Left cardiac atrium (tissue), 4 donors: ENCODE data around the gene ZFYVE28. TPM values are rescaled to one million over a fixed set of nuclear protein-coding genes. Genes with fewer than 3 reads are reported as not detected.

ENCODE experiments used
- ATAC-seq, 2 donors: fragments of 200-7000 bp; cut with Tn5 transposase; one replicate each; pipeline ENCODE4 v1.9.1; 2020; ENCODE audit warnings: mild to moderate bottlenecking in 2 of 2, moderate library complexity in 2 of 2
- DNase-seq: peaks from one replicate; pipeline ENCODE4 v3.0.0-alpha.2; 2020
- intact Hi-C, 2 donors: fragments of 100-400 bp; cut with DNase I; formaldehyde crosslinking; loops; one replicate each; pipeline versions ENCODE4 v1.14.1 to v1.15.1; 2022 to 2023
- total RNA-seq, 2 donors: library from RNA; stranded (reverse); fragmentation: NEBNext Ultra II Directional; extraction: Animal tissue kit (Norgen Biotek cat#: 25700); gene quantifications; one replicate each; pipeline ENCODE4 v1.2.1, GENCODE V29; 2021
- donor health status: DM: no; HTN: yes; CAD: no.
- donor health status: DM: no; HTN: yes; CAD: no; lungs with severe emphysema.
- donor health status: DM: yes; HTN: yes; CAD: no.
- donor health status: Dilated cardiomyopathy.

The ZFYVE28 gene
- total RNA-seq, 2 donors from 2014 or later = 5.2 to 7.2 TPM

DNA sequence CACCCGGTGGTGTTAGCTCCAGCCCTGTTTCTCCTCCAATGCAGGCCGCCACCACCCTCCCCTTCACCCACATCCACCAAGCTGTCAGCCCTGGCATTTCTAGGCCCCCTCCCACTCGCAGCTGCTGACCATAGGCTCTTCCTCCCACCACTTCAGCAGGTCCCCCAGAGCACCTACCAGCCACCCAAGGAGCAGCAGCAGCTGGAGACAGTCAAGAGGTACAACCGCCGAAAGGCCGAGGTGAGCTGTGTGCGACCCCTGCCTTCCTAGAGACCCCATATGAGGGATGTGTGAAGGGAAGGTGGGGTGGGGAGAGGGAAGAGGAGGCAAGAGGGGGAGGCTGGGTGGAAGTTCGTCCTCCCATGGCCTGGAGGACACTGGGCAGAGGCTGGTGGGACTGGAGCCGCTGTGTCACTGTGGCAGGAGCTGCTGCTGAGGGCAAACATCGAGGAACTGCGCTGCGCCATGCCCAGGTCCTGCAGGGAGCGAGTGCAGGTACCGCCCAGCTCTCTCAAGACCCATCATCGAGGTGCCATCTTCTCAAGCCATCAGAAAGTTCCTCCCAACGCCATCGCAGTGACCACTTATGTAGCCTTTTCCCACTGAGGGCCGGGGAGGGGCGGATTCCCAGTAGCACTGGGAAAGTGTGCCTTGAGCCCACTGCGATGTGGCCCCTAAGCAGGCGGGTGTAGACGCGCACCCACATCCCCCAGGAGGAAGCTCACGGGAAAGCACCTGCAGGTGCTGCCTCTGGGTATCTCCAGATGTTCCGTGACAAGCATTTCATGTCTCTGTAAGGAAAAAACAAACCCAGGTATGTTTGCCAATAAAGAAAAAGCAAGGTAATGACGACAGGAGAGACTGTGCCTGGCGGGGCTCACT lies 31.3 kb upstream of the ZFYVE28 start:
- DNase-seq (no peak), ATAC-seq (no peak)
- intact Hi-C loops = no loop called here

DNA sequence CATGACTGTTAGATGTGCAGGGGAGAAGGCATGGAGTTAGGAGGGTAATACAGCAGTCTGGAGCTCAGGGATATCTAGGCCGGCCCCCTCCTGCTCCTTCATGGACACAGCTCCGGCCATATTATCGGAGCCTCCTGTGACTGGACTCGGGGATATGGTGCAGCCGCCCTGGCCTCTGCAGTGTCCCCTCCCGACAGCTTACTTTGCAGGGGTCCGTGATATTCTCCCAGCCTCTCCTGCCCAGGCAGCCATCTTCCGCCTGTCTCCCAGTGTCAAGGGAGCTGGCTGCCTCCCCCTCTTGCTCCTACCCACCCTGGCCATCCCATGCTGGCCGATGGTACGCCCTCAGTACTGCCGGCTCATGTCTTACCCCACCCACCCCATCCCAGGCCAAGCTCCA lies 30.6 kb upstream of the ZFYVE28 start:
- no peak for DNase-seq
- intact Hi-C loops = no loop called here

DNA sequence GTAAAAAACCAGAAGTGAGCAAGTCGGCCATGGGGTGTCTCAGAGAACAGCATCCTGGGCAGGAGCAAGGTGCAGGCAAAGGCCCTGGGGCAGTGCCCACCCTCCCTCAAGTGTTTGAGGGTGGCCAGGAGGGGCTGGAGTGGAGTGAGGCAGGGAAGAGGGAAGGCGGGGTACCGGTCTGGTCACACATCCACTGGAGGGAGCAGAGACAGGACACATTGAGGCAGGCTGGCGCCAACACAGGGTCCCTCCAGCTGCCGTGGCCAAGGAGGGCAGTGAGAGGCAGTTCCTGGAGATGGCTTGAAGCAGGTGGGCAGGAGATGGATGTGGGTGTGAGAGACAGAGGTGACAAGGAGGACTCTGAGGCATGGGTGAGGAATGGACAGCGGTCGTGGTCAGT lies 30.1 kb upstream of the ZFYVE28 start:
- no peak for ATAC-seq
- intact Hi-C loops = no loop called here
- no peak for DNase-seq

More for the DNA sequence above, 30.6 kb upstream of the ZFYVE28 start:
- no peak for ATAC-seq

DNA sequence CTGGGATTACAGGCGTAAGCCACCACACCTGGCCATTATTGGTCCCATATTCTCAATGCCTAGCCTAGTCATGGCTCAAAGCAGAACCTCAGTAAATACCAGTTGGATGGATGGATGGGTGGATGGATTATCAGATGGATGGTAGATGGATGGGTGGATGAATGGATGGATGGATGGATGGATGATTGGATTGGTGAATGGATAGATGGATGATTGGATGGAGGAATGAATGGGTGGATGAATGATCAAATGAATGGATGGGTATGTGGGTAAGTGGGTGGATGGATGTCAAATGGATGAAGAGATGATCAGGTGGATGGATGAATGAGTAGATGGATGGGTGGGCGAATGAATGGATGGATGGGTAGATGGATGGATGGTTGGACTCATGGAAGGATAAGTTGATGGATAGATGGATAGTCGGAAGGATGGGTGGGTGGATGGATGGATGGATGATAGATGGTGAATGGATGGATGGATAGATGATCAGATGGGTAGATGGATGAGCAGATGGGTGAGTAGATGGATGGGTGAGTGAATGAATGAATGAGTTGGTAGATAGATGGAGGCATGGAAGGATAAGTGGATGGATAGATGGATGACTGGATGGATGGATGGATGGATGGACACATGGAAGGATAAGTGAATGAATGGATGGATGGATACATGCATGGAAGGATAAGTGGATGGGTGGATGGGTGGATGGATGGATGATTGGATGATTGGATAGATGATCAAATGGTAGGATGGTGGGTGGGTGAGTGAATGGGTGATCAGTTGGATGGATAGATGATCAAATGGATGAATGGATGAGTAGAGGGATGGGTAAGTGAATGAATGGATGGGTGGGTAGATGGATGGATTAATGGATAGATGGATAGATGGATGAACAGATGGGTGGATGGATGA lies 28.5 kb upstream of the ZFYVE28 start:
- intact Hi-C loops = no loop called here
- ATAC-seq (no peak), DNase-seq (no peak)

DNA sequence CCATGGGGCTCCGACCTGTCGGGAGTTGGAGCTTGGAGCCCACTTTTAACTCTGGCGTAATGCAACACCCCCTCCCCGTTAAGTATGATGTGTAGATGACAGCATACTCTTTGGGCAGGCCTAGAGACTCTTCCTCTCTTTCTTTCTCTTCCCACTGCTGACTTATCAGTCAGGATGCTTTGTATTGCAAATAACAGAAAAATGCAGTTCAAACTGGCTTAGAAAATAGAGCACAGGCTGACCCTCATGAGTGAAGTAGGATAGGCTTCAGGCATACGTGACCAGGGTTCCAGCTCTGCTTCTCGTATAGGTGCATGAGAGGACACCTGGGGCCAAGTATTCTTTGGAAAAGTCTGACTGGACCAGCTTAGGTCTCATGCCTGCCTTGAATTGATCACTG lies 27.1 kb upstream of the ZFYVE28 start:
- intact Hi-C loops = no loop called here
- ATAC-seq (no peak), DNase-seq (no peak)

DNA sequence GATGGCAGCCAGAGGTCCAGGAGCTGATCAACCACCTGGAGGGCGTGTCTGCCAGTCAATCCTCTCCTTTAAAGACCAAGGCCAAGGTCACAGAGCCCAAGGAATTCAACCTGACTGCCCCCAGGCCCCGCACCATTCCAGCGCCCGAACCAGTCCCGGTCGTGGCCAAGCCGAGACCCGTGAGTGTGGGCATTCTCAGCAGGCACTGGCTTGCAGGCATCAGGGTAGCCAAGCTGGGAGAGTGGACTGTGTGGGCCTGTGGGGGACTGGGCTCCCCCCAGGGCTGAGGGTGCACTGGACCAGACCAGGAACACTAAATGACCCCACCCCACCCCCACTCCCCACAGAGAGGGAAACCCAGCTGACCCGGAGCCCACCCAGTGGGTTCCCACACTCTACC lies 26.7 kb upstream of the ZFYVE28 start:
- ATAC-seq (no peak), DNase-seq (no peak)
- intact Hi-C loops = no loop called here

DNA sequence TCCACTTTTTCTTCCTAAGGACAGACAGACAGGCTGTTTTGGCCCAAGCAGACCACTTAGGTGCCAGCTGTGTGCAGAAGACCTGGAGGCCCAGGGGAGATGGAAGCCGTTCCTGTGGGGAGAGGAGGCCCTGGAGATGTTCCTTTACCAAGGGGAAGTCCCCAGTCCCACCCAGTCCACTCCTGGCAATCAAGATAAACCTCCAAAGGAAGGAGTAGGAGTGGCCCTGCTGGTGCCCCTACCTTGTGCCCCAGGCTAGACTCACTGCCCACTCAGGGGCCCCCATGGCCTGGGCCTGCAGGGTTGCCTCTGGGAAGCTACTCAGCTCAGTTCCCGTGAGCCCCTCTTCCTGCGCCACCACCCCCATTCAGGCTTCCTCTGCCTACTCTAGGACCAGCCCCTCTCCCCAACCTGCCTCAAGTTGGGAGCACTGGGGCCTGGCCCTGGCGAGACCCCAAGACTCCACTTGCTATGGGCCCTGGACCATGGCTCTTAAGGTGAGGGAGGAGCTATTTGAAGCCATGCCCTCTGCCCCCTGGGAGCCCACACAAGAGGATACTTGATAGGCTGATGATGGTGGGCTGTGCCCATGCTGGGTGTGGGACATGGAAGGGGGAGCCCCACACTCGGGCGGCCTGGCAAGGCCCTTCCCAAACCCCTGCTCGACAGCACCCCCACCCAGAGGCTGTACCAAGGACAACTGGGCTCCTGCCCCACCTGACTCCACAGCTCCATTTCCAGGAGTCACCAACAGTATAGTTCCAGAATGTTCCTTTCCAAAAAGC lies 25.7 kb upstream of the ZFYVE28 start:
- intact Hi-C loops = no loop called here
- ATAC-seq (no peak), DNase-seq (no peak)

DNA sequence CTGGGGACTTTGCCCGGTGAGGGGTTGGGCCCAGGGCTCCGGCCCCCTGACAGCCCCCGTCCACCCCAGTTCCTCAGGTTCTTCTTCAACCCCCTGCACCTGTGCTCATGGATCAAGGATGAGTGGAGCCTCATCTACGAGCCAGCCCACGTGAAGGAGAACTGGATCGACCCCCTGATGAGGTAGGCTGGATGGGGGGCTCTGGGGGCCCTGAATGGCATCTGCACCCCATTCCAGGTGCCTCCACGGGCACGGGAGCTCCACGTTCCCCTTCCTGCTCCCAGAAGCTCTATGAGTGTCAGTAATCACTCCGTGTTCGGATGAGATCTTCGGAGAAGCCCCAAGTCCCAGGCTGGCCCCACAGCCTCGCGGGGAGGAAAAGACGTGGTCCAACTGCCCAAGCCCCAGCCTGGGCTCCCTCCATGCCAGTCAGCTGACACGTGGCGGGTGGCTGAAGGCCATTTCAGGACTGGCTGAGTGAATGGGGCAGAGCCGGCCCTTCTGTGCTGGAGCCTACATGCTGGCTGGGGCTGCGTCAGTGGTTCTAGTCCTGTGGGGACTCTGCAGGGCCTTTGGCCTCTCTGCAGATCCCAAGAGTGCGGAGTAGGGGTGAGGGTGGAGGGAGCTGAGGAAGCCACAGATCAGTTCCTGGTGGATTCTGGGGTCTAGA lies 24.8 kb upstream of the ZFYVE28 start:
- ATAC-seq (no peak), DNase-seq (no peak)
- intact Hi-C loops = no loop called here

DNA sequence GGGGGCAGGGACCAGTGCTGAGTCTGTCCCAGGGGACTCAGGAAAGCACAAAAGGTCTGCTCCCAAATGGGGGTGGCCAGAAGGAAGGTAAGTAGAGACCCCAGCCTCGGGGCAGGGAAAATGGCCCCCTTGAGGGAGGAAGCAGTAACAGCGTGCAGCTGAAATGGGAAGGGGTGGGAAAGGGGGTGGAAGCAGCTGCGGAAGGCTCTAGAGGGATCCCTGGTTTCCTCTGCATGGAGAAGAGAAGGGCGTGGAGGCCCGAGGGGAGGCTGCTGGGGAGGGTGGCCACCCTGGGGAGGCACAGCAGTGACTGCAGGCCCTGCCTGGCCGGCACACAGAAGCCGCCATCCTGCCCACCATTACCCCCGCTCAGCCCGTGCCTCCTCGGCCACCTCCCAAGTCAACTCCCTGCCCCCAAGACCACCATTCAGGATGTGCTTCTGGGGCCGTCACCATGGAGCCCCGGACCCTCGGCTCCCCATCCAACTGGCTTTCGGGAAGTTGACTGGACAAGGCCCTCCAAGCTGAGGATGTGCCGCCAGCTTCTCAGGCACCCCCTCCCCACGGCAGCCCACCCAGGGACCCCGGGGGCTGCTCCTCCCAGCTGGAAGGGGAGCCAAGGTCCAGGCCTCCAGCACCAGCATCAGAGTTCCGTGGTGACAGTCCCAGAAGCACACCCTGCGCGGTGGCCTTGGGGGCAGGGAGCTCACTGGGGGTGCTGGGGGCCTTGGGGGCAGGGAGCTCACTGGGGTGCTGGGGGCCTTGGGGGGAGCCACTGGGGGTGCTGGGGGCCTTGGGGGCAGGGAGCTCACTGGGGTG lies 23.9 kb upstream of the ZFYVE28 start:
- intact Hi-C loops = no loop called here
- ATAC-seq = no peak

DNA sequence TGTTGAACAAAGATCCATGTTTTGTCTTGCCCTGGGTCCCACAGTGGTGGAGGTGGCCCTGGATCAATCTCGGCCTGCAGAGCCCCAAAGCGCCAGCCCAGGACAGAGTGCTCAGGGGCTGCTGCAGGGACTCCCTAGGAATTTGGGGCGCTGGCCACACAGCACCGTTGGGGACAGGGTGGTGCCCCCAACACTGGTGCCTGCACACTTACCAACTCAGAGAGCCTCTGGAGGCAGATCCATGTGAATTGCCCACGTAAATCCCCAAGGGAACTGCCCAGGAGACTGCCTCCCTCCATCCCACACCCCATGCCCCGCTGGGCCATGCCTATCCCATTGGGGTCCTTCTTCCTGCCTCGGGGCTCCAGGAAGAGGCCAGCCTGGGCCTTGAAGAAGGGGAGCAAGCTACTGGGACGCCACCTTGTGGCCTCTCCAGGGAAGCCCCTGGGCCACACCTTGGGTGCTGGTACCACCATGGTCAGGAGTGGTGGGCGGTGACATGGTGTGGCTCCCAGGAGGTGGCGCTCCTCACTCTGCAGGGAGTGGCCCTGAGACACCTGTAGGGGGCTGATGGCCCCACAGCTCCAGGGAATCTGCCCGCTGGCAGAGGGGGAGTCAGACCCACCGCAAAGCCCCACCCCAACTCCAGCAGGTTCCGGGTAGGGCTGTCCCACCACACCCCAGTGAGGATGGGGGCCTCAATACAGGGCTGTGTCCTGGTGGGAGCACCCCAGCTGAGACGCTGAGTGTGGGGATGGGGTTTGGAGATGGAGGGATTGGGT lies 23.1 kb upstream of the ZFYVE28 start:
- DNase-seq (peak; percentile 52), ATAC-seq (peak; percentile 56 to 73)
- intact Hi-C loops = loop anchor here in 1 of 2 donors (2.0 kb wide), 1 partner anchor 223 kb away; no protein-coding TSS in a partner anchor

More for the DNA sequence above, 23.9 kb upstream of the ZFYVE28 start:
- DNase-seq = no peak

DNA sequence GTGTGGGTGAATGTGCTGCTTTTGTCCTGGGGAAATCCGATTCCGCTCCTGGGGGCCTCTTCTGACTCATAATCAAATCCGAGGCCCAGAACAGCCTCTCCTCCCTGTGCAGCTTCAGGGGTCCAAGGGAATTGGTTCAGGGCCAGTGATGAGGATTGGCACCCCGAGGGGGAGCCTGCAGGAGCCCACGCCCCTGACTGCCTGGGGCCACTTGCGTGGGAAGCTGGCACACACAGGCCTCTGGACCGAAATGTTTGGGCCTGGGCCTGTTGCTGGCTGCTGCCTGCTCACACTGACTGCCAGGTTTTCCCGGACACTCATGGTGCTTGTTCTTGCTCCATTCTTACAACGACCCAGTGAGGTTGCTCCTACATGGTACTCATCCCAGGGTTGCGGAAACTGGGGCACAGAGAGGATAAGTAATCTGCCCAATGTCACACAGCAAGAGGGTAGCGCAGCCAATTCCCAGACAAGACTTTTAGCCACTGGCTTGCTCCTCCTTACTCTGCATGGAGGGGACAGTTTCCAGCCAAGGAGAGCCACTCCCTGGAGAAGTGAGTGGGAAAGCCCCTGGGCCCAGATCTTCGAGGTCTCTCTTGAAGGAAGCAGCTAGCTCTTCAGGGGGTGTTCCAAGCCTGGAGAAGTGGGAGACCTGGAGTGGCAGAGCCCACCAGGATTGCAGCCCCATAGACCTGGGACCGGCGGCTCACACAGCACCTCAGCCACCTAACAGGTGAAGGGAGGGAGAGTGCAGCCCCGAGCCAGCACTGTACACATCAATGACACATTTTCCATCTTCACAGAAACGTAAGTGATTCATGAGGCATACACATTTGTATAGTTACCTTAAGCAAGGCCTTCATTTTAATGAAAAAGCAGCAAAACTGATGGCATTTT lies 20.6 kb upstream of the ZFYVE28 start:
- intact Hi-C loops = no loop called here
- ATAC-seq = no peak
- DNase-seq = no peak

DNA sequence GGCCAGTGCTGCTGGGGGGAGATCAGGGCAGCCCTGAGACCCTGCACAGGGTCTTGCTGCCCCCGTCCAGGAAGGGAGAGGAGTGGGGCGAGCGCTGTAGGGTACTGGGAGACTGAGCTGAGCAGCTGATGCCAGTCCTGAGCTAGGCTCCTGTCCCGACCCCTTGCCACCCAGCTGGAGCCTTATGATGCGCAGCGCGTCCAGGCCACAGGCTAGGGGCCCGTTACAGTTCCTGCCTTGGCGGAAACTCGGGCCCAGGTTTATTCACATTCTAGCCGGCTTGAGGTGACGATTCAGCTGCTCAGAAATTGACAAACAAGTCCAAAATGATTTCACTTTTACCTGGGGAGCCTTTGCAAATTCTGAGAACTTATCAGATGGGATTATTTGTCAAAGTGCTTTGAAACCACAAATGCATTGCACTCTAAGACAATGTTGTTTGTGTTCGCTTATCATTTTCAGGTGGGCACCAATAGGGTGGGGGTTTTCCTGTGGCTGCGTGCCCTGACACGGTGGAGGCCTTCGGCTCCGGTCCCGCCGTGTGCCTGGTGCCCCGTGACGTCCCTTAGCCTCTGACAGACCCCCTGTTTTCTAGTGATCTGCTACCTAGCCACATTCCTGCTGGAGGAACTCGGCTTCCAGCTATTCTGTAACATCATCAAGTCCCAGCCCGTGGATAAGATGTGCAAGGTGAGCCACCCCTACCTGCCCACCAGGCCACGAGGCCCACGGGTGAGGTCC lies 19.2 kb upstream of the ZFYVE28 start:
- ATAC-seq = no peak
- no peak for DNase-seq
- intact Hi-C loops = no loop called here

DNA sequence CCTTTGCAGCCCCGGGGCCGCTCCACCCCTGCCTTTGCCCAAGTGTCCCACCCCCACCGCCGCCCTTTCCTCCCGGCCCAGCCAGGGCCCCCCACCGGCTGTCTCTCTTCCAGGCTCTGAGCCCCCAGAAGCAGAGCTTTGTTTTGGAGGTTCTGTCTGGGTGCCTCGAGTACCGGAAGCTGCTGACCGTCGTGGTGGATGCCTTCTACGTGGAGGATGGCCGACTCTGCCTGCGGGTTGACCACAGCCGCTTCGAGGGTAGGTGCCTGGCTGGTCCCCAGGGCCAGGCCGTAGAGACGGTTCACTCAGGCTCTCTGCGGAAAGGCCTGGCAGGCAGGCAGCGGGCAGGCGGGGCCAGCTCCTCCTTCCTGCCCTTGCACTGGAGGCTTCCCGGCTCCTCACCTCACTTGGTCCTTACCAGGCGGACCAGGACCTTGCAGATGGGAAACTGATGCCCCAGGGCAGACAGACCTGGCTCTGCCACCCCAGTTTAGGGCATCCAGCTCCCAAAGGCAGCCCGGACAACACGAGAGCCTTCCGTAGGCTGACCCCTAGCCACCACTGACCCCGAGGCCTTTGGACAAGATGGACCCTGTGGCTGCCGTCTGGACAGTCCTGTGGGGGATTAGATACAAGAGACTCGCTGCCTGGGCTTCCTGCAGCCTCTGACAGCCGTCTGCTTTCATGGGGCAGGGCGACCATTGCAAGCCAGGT lies 18.5 kb upstream of the ZFYVE28 start:
- intact Hi-C loops = no loop called here
- DNase-seq = no peak
- ATAC-seq = no peak

DNA sequence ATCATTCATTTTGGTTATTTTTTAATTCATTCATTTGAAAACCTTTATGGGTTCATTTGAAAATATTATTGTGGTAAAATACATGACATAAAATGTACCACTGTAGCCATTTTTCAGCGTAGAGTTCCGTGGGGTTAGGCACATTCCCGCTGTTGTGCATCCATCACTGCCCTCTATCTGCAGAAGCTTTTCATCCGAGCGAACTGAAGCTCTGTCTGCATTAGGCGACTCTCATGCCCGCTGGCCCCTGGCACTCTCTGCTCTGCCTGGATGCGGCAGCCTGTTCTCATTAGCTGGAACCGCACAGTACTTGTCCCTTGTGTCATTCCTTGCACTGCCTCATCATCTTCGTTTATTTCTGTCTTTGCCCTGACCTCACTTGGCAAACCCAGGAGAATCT lies 17.9 kb upstream of the ZFYVE28 start:
- ATAC-seq (no peak), DNase-seq (no peak)
- intact Hi-C loops = no loop called here

DNA sequence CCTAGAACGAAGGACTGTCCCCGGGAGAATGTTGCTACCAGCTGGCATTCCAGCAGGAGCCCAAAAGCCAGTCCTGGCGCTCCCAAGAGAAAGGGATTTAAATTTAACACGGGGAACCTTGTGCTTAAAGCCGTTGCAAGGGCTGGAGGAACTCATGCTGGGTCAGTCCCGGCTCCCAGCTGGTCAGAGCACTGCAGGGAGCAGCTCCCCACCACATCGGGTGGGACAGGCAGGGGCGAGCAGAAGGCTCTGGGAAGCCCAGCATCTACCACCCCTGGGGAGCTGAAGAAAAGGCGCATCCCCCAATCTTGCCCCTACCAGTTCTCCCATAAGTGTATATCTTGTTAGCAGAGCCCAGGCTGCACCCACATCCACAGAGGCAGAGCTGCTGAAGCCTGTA lies 16.0 kb upstream of the ZFYVE28 start:
- intact Hi-C loops = no loop called here
- no peak for DNase-seq
- ATAC-seq = no peak
